ENCODE measurements around the gene PCDHB9.
"Not testable (repeated sequence)": the region's sequence is repeated elsewhere in the genome, so short reads cannot be mapped to it uniquely, and the experiment has no call there.

Gene PCDHB9

GRCh38 chr5:141213656-141214339 is 26.8 kb downstream of the PCDHB9 start, which contains the start of gene PCDHB13:
TSS of gene PCDHB13 (plus strand) at chr5:141213919. CDS start at chr5:141214124, 205 bp downstream.
- not testable (repeated sequence) for H3K4me3 ChIP-seq (ENCODE audit: low read length); H3K79me2 ChIP-seq (ENCODE audit: control insufficient read depth, low read length); H3K9me3 ChIP-seq (ENCODE audit: control insufficient read depth, insufficient read depth, low read length); H3K4me2 ChIP-seq (ENCODE audit: low read length); H3K36me3 ChIP-seq (ENCODE audit: control insufficient read depth, low read length); H3F3A ChIP-seq (ENCODE audit: control insufficient read depth, insufficient read depth); H3K4me1 ChIP-seq (ENCODE audit: control insufficient read depth, low read length); H3K27ac ChIP-seq (ENCODE audit: low read depth, low read length); H4K20me1 ChIP-seq (ENCODE audit: control insufficient read depth, insufficient read depth, low read depth, low read length); H3K9me2 ChIP-seq (replicated peaks; ENCODE audit: control insufficient read depth, low read length); H3K27me3 ChIP-seq (ENCODE audit: control insufficient read depth, low read length)
- peak; percentile 62 for TF ChIP-seq CTCF (IDR thresholded peaks at IDR 0.05; ENCODE audit: low read depth, low read length, poor library complexity, severe bottlenecking)

DNA sequence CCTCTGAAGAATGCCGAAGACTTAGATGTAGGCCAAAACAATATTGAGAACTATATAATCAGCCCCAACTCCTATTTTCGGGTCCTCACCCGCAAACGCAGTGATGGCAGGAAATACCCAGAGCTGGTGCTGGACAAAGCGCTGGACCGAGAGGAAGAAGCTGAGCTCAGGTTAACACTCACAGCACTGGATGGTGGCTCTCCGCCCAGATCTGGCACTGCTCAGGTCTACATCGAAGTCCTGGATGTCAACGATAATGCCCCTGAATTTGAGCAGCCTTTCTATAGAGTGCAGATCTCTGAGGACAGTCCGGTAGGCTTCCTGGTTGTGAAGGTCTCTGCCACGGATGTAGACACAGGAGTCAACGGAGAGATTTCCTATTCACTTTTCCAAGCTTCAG is 27.6 kb downstream of the PCDHB9 start:
- not testable (repeated sequence) for H4K20me1 ChIP-seq (ENCODE audit: control insufficient read depth, insufficient read depth, low read depth, low read length); H3K9me2 ChIP-seq (replicated peaks; ENCODE audit: control insufficient read depth, low read length); H3K4me1 ChIP-seq (ENCODE audit: control insufficient read depth, low read length); H3K27ac ChIP-seq (ENCODE audit: low read depth, low read length); H3K36me3 ChIP-seq (ENCODE audit: control insufficient read depth, low read length); H3K27me3 ChIP-seq (ENCODE audit: control insufficient read depth, low read length); H3K4me3 ChIP-seq (ENCODE audit: low read length); H3K9me3 ChIP-seq (ENCODE audit: control insufficient read depth, insufficient read depth, low read length); H3F3A ChIP-seq (ENCODE audit: control insufficient read depth, insufficient read depth); H3K4me2 ChIP-seq (ENCODE audit: low read length); H3K79me2 ChIP-seq (ENCODE audit: control insufficient read depth, low read length)

DNA sequence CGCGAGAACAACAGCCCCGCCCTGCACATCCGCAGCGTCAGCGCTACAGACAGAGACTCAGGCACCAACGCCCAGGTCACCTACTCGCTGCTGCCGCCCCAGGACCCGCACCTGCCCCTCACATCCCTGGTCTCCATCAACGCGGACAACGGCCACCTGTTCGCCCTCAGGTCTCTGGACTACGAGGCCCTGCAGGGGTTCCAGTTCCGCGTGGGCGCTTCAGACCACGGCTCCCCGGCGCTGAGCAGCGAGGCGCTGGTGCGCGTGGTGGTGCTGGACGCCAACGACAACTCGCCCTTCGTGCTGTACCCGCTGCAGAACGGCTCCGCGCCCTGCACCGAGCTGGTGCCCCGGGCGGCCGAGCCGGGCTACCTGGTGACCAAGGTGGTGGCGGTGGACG is 28.5 kb downstream of the PCDHB9 start:
- not testable (repeated sequence) for H3K9me3 ChIP-seq (ENCODE audit: control insufficient read depth, insufficient read depth, low read length); H3K27ac ChIP-seq (ENCODE audit: low read depth, low read length); H3K9me2 ChIP-seq (replicated peaks; ENCODE audit: control insufficient read depth, low read length)

GRCh38 chr5:141216035-141216434 is 29.1 kb downstream of the PCDHB9 start:
- H3K27ac ChIP-seq (ENCODE audit: low read depth, low read length); H3K9me3 ChIP-seq (ENCODE audit: control insufficient read depth, insufficient read depth, low read length): not testable (repeated sequence)

More for the DNA sequence above, 28.5 kb downstream of the PCDHB9 start:
- H3K4me3 ChIP-seq (ENCODE audit: low read length); H3K36me3 ChIP-seq (ENCODE audit: control insufficient read depth, low read length); H3F3A ChIP-seq (ENCODE audit: control insufficient read depth, insufficient read depth); H3K79me2 ChIP-seq (ENCODE audit: control insufficient read depth, low read length); H3K4me2 ChIP-seq (ENCODE audit: low read length); H3K27me3 ChIP-seq (ENCODE audit: control insufficient read depth, low read length); H3K4me1 ChIP-seq (ENCODE audit: control insufficient read depth, low read length); H4K20me1 ChIP-seq (ENCODE audit: control insufficient read depth, insufficient read depth, low read depth, low read length): not testable (repeated sequence)

DNA sequence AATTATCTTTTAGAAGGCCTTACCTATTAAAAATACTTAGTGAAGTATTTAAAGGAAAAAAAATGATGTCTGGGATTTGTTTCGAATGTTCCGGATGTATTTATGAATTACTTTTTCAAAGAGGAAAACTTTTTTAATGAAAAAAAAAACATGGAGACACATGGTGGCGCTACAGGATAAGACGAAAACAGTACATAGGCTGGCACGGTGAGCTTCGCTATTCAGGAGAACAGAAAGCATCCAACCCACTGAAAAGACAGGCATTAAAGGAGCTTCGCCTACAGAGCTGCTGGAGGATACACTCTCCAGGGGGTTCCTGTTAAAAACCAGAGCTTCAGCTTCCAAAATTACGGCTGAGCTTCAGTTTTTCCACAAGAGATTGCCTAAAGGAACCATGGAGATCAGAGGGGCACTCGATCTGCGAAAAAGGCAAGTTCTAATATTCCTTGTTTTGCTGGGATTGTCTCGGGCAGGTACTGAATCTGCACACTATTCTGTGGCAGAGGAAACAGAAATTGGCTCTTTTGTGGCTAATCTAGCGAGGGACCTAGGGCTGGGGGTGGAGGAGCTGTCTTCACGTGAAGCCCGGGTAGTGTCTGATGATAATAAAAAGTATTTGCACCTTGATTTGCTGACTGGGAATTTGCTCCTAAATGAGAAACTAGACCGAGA is 36.3 kb downstream of the PCDHB9 start, which contains the start of gene PCDHB14:
PCDHB14 (plus strand) TSS at position 232 of the 672 bp plus-strand sequence; CDS start at position 395, 163 bp downstream.
- Histone ChIP-seq H3F3A (ENCODE audit: control insufficient read depth, insufficient read depth) (no peaks in the 10 kb centered on the region), H3K4me1 (ENCODE audit: control insufficient read depth, low read length) (no peaks in the 10 kb centered on the region), H3K27me3 (ENCODE audit: control insufficient read depth, low read length) (peaks cover 7% of the 10 kb centered on the region), H3K27ac (ENCODE audit: low read depth, low read length) (no peak within 1 kb of the TSS), H3K4me3 (ENCODE audit: low read length) (no peak within 1 kb of the TSS), H3K4me2 (ENCODE audit: low read length) (no peak within 1 kb of the TSS), H3K79me2 (ENCODE audit: control insufficient read depth, low read length) (no peaks in the 10 kb centered on the region), H3K9me3 (ENCODE audit: control insufficient read depth, insufficient read depth, low read length) (no peaks in the 10 kb centered on the region), H4K20me1 (ENCODE audit: control insufficient read depth, insufficient read depth, low read depth, low read length) (no peaks in the 10 kb centered on the region), H3K9me2 (replicated peaks; ENCODE audit: control insufficient read depth, low read length) (no peaks in the 10 kb centered on the region), H3K36me3 (ENCODE audit: control insufficient read depth, low read length) (no peaks in the 10 kb centered on the region)
- TF ChIP-seq CTCF (IDR thresholded peaks at IDR 0.05; ENCODE audit: low read depth, low read length, poor library complexity, severe bottlenecking) (peak; percentile 49), EZH2phosphoT487 (IDR thresholded peaks at IDR 0.05; ENCODE audit: borderline replicate concordance, low read length) (no peak)

More at GRCh38 chr5:141216035-141216434, 29.1 kb downstream of the PCDHB9 start:
- H3K36me3 ChIP-seq (ENCODE audit: control insufficient read depth, low read length); H3K4me1 ChIP-seq (ENCODE audit: control insufficient read depth, low read length); H3F3A ChIP-seq (ENCODE audit: control insufficient read depth, insufficient read depth); H3K79me2 ChIP-seq (ENCODE audit: control insufficient read depth, low read length); H3K27me3 ChIP-seq (ENCODE audit: control insufficient read depth, low read length); H4K20me1 ChIP-seq (ENCODE audit: control insufficient read depth, insufficient read depth, low read depth, low read length); H3K4me3 ChIP-seq (ENCODE audit: low read length); H3K9me2 ChIP-seq (replicated peaks; ENCODE audit: control insufficient read depth, low read length); H3K4me2 ChIP-seq (ENCODE audit: low read length): not testable (repeated sequence)

DNA sequence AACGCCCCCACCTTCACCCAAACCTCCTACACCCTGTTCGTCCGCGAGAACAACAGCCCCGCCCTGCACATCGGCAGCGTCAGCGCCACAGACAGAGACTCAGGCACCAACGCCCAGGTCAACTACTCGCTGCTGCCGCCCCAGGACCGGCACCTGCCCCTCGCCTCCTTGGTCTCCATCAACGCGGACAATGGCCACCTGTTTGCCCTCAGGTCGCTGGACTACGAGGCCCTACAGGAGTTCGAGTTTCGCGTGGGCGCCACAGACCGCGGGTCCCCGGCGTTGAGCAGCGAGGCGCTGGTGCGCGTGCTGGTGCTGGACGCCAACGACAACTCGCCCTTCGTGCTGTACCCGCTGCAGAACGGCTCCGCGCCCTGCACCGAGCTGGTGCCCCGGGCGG is 37.9 kb downstream of the PCDHB9 start:
- not testable (repeated sequence) for H4K20me1 ChIP-seq (ENCODE audit: control insufficient read depth, insufficient read depth, low read depth, low read length); H3K9me2 ChIP-seq (replicated peaks; ENCODE audit: control insufficient read depth, low read length); H3K4me3 ChIP-seq (ENCODE audit: low read length); H3K27me3 ChIP-seq (ENCODE audit: control insufficient read depth, low read length); H3K9me3 ChIP-seq (ENCODE audit: control insufficient read depth, insufficient read depth, low read length); H3K36me3 ChIP-seq (ENCODE audit: control insufficient read depth, low read length); H3F3A ChIP-seq (ENCODE audit: control insufficient read depth, insufficient read depth); H3K79me2 ChIP-seq (ENCODE audit: control insufficient read depth, low read length); H3K4me2 ChIP-seq (ENCODE audit: low read length); H3K27ac ChIP-seq (ENCODE audit: low read depth, low read length); H3K4me1 ChIP-seq (ENCODE audit: control insufficient read depth, low read length)
